HepG2 (cell line): Measurements from ENCODE around the gene PPIL3.
"Not testable (repeated sequence)": the region's sequence is repeated elsewhere in the genome, so short reads cannot be mapped to it uniquely, and the experiment has no call there.

Experiments used
- POLR2AphosphoS5 ChIP-seq: IDR thresholded peaks from 2 replicates; pipeline ENCODE4 v1.6.1; 2012; ENCODE audit warnings: low read depth, low read length
- ZNF432 ChIP-seq: sonication (generic); formaldehyde crosslinking; IDR thresholded peaks from 2 replicates; pipeline ENCODE4 v1.5.0; 2020; ENCODE audit warnings: missing genetic modification reagents, mild to moderate bottlenecking, borderline replicate concordance
- ZNF646 ChIP-seq: sonication (generic); formaldehyde crosslinking; IDR thresholded peaks from 2 replicates; pipeline ENCODE4 v1.9.0; 2021; ENCODE audit warnings: mild to moderate bottlenecking, missing genetic modification reagents

GRCh38 chr2:200881715-200882249, 7.1 kb downstream of the PPIL3 start:
- not testable (repeated sequence) for TF ChIP-seq ZNF646 (CRISPR knock-in tag); ZNF432 (CRISPR knock-in tag); POLR2AphosphoS5
